Kidney (tissue), 14 donors: ENCODE data around the gene RRAS2. TPM values are rescaled to one million over a fixed set of nuclear protein-coding genes. Genes with fewer than 3 reads are reported as not detected.

Experiments used
- DNase-seq, 5 donors: peaks; one replicate each; pipeline ENCODE4 v3.0.0-alpha.2; 2013 to 2020
- FAIRE-seq: peaks from 2 replicates; lab custom pipeline; 2012; peaks lifted over from hg19 to GRCh38; lab: Jason Lieb, UNC
- H3K27ac ChIP-seq, 2 donors: one replicate each; pipeline ENCODE4 v1.7.0; 2013; ENCODE audit warnings: low read depth in 2 of 2, low read length in 2 of 2, inconsistent platforms in 1 of 2
- H3K27me3 ChIP-seq: one replicate; pipeline ENCODE4 v1.7.1; 2013; ENCODE audit warnings: low read length, inconsistent platforms; ENCODE audit not compliant: control insufficient read depth, insufficient read depth
- H3K36me3 ChIP-seq, 3 donors: one replicate each; pipeline versions ENCODE4 v1.7.0 to v1.7.1; 2013; ENCODE audit warnings: low read length in 3 of 3, control low read depth in 1 of 3, inconsistent platforms in 1 of 3; ENCODE audit not compliant: insufficient read depth in 3 of 3, control insufficient read depth in 2 of 3
- H3K4me1 ChIP-seq, 3 donors: one replicate each; pipeline versions ENCODE4 v1.7.0 to v1.7.1; 2013; ENCODE audit warnings: low read length in 3 of 3, inconsistent platforms in 1 of 3, low read depth in 1 of 3; ENCODE audit not compliant: control insufficient read depth in 2 of 3, insufficient read depth in 2 of 3
- H3K4me3 ChIP-seq, 3 donors: one replicate each; pipeline versions ENCODE4 v1.7.0 to v1.8.1; 2013; ENCODE audit warnings: low read length in 3 of 3, control low read depth in 1 of 3, inconsistent platforms in 1 of 3
- H3K9ac ChIP-seq, 3 donors: one replicate each; pipeline versions ENCODE4 v1.7.0 to v1.7.1; 2013; ENCODE audit warnings: low read length in 3 of 3, control low read depth in 1 of 3, inconsistent platforms in 1 of 3
- H3K9me3 ChIP-seq, 3 donors: one replicate each; pipeline versions ENCODE4 v1.7.0 to v1.7.1; 2013; ENCODE audit warnings: low read length in 3 of 3, control low read depth in 1 of 3, inconsistent platforms in 1 of 3; ENCODE audit not compliant: control insufficient read depth in 2 of 3, insufficient read depth in 1 of 3
- intact Hi-C: fragments of 100-400 bp; cut with DNase I; formaldehyde crosslinking; loops from one replicate; pipeline ENCODE4 v1.11.1; 2022
- polyA plus RNA-seq: library from polyadenylated mRNA; stranded (reverse); fragments of 350-450 nt; fragmentation: Illumina TruSeq; extraction: RNeasy Lipid Tissue Mini Kit (QIAGEN cat#74804); gene quantifications from one replicate; pipeline ENCODE4 v1.2.3, GENCODE V29; 2014; ENCODE audit warnings: low read depth, low replicate concordance; ENCODE audit not compliant: insufficient read depth
- total RNA-seq: library from RNA; stranded (reverse); fragmentation: NEBNext Ultra II Directional; extraction: Animal tissue kit (Norgen Biotek cat#: 25700); gene quantifications from one replicate; pipeline ENCODE4 v1.2.1, GENCODE V29; 2021
- TF ChIP-seq, protein P1 (sequence below): IDR thresholded peaks from 3 replicates; pipeline ENCODE4 v1.5.1; 2012; ENCODE audit warnings: mild to moderate bottlenecking, moderate library complexity, borderline replicate concordance; ENCODE audit not compliant: insufficient read depth; ENCODE audit errors: extremely low read depth
- donor health status: control.
- donor health status: control.
- donor health status: control.
- donor health status: control.
- donor health status: control.
- donor health status: DM: yes; HTN: yes; CAD: no.
- donor health status: Normal renal cell carcinoma (clear cell type).

The RRAS2 gene
- total and polyA plus RNA-seq, 2 donors from 2014 or later = 23.3 to 33.2 TPM

DNA sequence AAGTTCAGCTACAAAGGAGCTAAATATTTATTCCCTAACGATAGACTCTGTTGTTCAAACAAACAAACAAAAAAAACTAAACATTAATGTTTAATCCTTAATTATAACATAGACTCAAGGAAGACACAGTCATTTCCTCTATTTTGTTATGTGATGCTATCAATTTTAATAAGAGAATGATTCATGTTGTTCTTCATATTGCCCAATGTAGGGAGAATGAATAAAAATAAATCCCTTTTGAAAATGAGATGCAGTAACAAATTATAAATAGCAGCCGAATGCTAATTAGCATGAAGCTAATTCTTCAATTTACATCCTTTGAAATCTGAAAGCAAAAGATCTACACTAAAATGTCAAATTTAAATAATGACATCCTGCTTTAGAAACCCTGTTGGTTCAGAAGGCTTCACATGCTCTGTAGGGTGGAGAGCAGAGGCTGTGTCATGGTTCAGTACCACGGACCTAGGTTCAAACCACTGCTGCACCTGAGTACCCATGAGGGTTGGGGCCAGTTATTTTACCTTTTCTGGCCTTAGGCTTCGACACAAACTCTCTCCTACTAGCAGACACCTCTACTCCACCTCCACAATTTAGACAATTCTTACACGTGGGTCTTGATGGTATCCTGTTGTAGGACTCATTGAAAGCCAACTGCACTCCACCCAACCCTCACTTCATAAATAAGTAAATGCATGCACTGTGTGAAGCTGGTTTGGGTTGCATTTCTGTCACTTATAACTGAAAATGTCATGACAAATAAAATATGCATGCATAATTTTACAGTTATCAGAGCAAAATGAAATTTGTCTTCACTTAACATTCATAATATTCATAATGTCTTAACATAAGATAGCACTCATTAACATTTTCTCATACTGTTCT, 89.0 kb downstream of the RRAS2 start:
- H3K36me3 ChIP-seq = peaks cover 0 to 3% (median 0%) of the 10 kb centered on the region in 3 donors
- intact Hi-C loops = no loop called here
- H3K27ac ChIP-seq = no peak overlapping the region
- no peaks in the 10 kb centered on the region for H3K27me3 ChIP-seq
- H3K9ac ChIP-seq = no peak overlapping the region
- TF ChIP-seq, protein P1, sequence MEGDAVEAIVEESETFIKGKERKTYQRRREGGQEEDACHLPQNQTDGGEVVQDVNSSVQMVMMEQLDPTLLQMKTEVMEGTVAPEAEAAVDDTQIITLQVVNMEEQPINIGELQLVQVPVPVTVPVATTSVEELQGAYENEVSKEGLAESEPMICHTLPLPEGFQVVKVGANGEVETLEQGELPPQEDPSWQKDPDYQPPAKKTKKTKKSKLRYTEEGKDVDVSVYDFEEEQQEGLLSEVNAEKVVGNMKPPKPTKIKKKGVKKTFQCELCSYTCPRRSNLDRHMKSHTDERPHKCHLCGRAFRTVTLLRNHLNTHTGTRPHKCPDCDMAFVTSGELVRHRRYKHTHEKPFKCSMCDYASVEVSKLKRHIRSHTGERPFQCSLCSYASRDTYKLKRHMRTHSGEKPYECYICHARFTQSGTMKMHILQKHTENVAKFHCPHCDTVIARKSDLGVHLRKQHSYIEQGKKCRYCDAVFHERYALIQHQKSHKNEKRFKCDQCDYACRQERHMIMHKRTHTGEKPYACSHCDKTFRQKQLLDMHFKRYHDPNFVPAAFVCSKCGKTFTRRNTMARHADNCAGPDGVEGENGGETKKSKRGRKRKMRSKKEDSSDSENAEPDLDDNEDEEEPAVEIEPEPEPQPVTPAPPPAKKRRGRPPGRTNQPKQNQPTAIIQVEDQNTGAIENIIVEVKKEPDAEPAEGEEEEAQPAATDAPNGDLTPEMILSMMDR = no peak
- no peak for DNase-seq
- FAIRE-seq = no peak
- no peaks in the 10 kb centered on the region for H3K9me3 ChIP-seq
- H3K4me3 ChIP-seq = no peak overlapping the region
- H3K4me1 ChIP-seq = no peaks in the 10 kb centered on the region

DNA sequence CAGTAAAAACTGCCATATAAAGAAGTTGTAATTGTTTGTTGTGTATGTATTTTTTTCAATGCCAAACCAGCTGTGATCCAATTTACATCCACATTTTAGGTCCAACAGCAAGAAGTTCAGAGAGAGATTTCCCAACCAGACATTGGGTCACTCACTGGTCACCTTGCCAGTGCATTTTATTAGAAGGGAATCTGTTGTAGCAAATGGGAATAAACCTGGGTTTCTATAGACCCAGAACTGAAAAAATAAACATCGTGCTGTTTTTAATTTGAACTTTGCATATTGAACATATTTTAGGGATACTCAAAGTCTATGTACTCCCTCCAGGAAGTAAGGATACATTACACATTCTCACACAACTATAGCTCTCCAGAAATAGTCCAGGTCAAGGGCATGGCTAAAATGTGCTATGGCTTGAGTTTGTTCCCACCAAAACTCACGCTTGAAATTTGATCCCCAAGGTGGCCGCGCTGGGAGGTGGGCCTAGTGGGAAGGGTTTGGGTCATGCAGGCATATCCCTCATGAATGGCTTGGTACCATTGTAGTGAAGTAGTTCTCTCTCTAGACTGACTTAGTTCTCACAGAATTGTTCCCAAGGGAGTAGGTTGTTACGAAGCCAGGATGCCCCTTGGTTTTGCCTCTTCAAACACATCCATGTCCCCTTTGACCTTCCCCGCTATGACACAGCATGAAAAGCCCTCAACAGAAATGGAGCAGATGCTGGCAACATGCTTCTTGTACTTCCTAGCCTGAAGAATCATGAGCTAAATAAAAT, 90.9 kb downstream of the RRAS2 start:
- no peak overlapping the region for H3K9ac ChIP-seq
- H3K9me3 ChIP-seq = no peaks in the 10 kb centered on the region
- TF ChIP-seq, protein P1 = no peak
- peaks cover 0 to 4% (median 0%) of the 10 kb centered on the region in 3 donors for H3K36me3 ChIP-seq
- H3K4me3 ChIP-seq = no peak overlapping the region
- H3K4me1 ChIP-seq = no peaks in the 10 kb centered on the region
- DNase-seq (no peak), FAIRE-seq (no peak)
- no peaks in the 10 kb centered on the region for H3K27me3 ChIP-seq
- intact Hi-C loops = no loop called here
- no peak overlapping the region for H3K27ac ChIP-seq

- peaks cover 0 to 4% (median 0%) of the 10 kb centered on the region in 3 donors for H3K36me3 ChIP-seq
- intact Hi-C loops = no loop called here
- no peaks in the 10 kb centered on the region for H3K4me1 ChIP-seq
- DNase-seq = no peak
- no peaks in the 10 kb centered on the region for H3K9me3 ChIP-seq
- no peak overlapping the region for H3K9ac ChIP-seq
- FAIRE-seq = no peak
- H3K27ac ChIP-seq = no peak overlapping the region
- TF ChIP-seq, protein P1 = no peak
- no peak overlapping the region for H3K4me3 ChIP-seq
- H3K27me3 ChIP-seq = no peaks in the 10 kb centered on the region
Observed at GRCh38 chr11:14266622-14267021, 92.4 kb downstream of the RRAS2 start.
